HG03442 (cell line): Measurements from ENCODE around the gene CUX1.

Experiments used
- ATAC-seq: cut with Tn5 transposase; IDR thresholded peaks from one replicate; pipeline ENCODE4 v1.9.1; 2021; ENCODE audit warnings: mild to moderate bottlenecking, moderate library complexity; ENCODE audit not compliant: unreplicated experiment

The CUX1 gene

DNA sequence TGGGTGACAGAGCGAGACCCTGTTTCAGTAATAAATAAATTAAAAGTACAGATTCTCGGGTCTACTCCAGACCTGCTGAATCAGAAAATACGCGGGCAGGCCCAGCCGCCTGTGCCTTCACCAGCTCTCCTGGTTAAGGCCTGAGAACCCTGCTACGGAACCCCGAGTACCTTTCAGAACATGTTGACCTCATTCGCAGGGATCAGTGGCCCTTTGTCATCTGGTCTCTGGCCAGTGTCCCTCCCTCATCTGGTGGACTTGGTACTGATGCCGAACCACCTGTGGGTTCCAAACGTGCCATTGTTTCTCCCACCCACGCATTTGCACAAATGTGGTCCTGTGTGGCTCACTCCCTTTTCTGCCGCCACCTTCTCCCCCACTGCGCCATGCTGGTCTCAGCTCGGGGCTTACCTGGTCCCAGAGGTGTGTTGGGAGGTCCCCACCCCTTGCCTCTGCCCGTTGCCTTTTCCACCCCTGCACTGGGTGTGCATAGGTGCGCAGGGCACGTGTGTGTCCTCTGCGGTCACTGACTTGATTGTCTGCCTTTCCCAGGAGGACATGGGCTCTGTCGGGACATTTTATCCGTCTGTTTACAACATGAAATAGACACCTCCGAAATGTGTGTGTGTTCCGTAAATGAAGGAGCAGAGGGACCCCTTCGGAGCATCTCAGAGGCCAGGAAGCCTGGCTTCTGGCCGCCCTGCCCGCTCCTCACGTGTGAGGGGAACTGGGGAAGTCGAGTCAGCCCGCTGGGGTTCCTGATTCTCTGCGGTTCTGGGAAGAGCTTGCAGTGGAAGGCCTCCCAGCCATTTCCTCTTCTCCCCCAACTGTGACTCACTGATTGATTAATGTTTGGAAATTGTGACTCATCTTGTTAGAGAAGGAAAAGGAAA, 135.2 kb downstream of the CUX1 start:
- ATAC-seq, result no peak

DNA sequence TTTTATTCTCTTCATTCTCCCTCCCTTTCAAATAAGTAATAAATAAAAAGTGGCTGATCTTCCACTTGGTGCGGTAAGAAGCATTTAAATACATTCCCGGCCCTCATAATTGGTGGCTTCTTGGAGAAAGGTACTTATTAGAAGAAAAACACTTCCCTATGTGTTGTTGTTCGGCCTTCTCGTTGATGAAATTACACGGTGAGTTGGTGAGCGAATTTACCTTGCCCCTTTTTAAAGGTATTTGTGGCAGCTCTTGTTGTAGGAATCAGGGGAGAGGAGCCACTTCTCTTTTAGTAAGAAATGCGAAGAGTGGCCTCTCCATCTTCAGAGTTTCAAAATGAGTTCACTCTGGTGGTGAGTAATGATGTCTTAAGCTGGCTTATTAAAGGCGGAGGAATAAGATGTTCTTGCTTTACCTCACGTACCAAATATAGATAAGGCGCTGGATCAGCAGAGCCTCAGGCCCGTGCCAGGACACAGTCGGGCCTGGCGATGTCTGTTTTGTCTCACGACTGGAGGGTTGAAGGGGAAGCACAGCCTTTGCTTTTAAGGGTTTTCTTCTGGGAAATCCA, 135.9 kb downstream of the CUX1 start:
- no peak for ATAC-seq

DNA sequence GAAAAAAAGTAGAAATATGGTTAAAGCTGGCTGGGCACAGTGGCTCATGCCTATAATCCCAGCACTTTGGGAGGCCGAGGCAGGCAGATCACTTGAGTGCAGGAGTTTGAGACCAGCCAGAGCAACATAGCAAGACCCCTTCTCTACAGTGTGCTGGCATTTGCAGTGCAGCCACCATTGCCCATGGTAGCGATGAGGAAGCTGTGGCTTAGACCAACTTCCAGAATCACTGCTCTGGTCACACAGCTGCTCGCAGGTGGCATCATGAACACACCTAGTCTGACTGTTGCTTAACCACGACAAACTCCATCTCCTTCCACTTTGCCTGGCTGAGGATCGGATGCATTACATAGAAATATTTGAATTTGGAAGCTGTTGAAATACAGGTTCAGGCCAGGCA, 137.1 kb downstream of the CUX1 start:
- ATAC-seq, result no peak

DNA sequence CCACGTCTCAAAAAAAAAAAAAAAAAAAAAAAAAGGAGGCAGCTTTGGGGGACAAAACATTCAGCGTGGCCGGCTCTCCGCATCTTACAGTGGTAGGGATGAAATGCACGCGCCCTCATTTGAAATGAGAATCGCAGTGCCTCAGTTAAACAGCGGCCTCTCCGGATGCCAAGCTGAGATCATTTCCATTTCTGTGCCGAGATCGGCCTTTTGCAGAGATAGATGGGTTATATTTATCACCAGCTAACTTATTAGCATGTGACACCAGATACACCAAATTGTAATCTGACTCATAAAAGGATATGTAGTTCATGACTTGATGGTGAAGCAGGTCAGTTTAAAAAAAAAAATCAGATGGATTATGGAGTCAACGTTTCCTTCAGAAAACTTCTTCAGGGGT, 138.7 kb downstream of the CUX1 start:
- no peak for ATAC-seq

DNA sequence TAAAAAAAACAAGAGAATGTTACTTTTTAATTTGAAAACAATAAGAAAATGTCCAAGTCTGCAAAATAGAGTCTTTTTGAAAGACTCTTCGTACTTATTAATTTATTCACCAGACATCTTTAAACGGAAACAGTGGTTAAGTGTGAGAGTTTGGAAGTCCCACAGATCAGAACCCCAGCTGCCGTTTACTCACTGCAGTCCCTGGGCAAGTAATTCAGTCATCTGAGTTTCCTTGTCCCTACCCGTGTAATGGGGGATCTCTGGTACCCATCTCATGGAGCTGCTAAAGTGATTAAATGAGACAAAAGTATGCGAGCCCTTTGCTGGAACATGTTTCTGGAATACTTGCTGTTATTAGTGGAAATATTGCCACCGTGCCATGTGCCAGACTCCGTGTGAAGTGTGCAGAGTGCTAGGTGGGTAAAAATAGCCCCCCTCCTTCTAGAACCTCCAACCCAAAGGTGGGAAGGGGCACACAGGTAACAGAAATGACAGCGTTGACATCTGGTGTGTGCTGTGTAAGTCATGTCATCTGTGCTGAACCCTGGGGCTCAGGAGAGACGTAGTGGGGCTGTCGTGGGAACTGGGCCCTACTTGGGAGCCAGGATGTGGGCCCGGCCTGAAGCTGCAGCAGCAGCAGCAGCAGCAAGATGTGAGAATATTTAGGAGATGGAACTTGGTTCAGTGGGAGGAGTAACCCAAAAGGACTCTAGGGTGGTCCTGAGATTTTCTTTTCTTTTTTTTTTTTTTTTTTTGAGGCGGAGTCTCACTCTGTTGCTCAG, 140.5 kb downstream of the CUX1 start:
- ATAC-seq, result no peak

DNA sequence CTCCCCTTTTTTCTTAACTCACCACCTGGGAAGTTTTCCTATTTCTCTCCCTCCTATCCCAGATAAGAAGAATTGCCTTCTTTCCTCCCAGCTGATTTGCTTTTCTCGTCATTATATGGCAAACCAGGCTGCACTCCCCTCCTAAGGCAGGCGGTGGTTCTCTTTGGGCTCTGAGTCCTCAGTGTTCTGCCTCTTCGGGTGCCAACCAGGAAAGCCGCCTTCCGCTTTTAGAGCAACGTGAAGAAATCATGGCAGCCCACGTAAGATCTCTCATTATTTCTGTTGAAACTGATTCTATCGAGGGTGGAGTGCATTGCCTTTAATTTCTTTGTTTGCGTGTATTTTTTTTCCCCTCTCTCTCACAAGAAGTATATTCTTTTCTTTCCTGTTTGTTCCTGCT, 141.9 kb downstream of the CUX1 start:
- ATAC-seq, result no peak

DNA sequence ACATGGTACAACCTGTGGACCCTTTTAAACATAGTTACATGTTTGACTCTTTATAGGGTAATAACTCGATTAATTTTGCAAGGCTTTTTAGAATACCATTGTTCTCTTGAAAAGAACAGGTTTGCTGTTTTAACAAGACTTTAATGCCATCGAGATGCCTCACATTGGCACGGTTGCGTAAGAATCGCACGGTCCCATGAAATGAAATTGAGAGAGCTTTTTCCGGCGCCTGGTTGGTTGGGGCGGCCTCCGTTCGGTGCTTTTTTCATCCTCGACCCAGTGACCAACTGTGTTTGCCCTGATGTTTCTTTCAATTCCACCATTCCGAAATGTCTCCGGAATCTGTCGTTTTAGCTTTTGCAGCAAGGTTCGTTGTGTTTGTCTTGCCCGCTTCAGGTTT, 142.4 kb downstream of the CUX1 start:
- ATAC-seq, result no peak

DNA sequence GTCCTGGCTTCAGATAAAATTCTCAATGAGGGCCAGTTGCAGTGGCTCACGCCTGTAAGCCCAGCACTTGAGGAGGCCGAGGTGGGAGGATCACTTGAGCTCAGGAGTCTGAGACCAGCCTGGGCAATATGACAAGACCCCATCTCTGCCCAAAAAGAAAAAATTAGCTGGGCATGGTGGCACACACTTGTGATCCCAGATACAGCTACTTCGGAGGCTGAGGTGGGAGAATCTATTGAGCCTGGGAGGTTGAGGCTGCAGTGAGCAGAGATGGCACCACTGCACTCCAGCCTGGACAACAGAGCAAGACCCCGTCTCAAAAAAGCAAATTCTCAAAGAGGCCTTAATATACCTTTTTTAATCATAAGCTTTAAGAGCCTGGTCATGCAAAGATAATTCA, 142.9 kb downstream of the CUX1 start:
- no peak for ATAC-seq

DNA sequence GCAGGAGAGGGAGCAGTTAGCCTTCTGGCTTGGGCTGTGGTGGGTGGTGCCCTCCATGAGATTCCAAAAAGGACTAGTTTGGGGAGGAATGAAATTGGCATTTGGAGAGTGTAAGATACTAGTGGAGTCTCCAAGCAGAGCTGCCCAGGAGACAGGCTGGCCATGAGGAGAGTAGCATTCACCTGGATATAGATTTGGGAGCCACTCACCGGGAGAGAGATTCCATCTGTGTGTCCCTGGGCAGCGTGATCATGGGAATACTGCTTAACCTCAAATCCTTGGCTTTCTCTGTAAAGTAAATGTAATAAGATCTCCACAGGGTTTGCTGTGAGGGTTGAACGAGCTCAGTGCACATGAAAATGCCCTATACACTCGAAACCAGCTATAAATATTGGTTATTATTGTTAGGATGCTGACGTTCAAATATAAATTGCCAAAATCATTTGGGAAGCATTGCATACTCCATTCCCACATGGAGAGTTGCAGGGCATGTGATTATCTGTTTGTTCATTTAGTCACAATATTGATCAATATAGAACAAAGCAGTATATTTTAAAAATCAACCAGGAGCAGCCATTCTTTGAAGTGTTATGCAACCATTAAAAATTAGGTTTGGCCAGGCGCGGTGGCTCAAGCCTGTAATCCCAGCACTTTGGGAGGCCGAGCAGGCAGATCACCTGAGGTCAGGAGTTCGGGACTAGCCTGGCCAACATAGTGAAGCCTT, 143.7 kb downstream of the CUX1 start:
- ATAC-seq, result no peak

DNA sequence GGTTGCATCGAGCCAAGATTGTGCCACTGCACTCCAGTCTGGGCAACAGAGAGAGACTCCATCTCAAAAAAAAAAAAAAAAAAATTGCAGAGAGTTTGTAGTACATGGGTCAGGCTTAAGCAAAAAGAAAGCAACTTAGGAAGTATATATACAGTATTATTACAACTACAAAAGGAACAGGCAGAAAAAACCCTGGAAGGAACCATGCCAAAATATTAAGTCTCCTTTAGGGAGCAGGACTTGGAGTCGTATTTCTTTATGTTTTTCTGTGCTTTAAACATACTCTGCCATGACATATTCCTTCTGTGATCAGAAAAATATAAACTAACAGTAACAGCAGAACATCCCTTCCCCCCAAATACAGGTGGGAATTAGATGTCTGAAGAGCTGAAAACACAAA, 144.4 kb downstream of the CUX1 start:
- no peak for ATAC-seq

DNA sequence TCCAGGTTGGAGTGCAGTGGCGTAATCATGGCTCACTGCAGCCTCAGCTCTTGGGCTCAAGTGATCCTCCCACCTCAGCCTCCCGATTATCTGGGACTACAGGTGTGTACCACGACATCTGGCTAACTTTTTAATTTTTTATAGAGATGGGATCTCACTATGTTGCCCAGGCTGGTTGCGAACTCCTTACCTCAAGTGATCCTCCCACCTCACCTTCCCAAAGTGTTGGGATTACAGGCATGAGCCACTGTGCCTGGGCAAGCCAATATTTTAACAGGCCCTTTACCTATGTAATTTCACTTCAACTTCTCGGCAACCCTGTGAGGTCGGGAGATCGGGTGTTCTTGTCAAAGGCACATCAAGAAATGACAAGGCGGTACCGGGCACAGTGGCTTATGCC, 146.3 kb downstream of the CUX1 start:
- ATAC-seq, result no peak

DNA sequence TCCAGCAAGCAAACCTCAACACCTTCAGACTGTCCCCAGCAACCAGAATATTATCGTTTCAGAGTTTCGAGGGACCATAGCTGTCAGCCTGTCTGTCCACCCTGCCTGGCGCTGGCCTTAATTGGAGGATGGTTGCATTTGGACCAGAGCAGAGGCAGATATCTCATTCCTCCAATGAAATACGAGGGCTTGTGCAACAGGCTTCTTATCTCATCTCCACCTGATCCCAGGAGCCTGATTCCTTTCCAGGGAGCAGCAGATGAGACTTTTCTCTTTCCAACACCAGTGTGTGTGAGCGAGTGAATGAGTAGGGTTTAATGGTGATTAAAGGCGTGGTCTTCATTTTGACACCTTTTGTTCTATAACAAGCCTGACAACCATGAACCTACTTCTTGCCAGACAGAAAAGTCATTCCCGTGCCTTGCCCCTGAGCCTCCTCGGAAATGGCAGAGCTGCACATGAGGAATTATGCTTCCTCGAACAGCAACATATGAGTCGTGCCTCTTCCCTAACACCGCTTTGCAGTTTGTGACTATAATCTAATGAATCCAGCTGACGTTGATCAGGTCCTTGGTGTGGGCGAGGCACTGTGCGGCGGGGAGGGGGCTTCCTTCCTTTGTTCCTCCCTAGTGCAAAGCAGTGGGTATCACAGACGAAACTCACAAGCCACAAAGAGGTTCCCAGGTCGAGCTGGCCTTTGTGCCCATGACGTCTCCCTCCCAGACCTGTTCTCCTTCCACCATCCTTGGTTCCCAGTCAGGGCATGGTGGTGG, 147.4 kb downstream of the CUX1 start:
- no peak for ATAC-seq

DNA sequence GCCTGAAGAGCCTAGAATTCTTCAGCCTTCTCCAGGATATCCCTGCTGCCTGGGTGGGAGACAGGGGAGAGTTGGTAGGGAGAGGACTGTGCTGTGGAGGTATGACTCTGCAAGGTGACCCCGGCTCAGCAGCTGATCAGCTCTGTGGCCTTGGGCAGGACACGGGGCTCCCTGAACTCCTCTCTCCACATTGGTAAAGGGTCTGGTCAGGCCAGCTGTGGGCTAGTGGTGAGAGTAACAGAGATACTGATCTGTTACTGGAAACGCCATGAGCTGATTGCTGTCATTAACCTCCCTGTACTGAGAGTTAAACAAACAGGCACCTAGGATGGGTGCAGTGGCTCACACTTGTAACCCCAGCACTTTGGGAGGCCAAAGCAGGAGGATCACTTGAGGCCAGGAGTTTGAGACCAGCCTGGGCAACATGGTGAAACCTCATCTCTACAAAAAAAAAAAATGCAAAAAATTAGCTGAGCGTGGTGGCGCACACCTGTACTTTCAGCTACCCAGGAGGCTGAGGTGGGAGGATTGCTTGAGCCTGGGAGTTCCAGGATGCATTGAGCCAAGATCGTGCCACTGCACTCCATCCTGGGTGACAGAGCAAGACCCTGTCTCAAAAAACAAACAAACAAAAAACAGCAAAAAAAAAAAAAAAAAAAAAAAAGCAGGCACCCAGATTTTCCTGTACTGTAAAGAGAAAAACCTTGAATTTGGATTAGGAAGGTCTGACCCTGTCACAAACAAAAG, 151.5 kb downstream of the CUX1 start:
- ATAC-seq, result no peak

DNA sequence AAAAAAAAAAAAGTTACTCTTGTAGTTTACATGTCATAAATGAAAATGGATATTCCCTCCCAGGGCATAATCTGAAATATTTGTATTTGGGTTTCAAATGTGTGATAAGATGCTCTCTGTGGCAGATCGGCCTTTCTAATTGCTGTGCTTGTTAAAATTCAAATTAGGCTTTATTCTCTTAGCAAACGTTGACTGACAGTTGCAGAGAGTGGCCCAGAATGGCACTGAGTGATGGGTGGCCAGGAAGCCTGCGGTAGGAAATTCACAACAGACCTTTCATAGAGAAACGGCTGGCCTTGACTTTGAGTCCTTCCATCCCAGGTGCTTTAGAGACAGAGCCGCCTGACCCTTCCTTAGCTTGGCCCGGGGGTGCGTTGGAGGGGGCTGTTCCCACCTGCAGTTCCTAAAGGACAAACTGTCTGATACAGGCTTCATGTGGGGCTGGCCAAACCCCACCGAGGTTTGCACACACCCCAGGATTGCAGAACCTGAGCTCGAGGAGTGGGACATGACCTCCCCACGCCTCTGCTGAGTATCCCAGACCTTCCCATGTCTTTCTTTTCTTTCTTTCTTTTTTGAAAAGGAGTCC, 152.7 kb downstream of the CUX1 start:
- ATAC-seq, result no peak

DNA sequence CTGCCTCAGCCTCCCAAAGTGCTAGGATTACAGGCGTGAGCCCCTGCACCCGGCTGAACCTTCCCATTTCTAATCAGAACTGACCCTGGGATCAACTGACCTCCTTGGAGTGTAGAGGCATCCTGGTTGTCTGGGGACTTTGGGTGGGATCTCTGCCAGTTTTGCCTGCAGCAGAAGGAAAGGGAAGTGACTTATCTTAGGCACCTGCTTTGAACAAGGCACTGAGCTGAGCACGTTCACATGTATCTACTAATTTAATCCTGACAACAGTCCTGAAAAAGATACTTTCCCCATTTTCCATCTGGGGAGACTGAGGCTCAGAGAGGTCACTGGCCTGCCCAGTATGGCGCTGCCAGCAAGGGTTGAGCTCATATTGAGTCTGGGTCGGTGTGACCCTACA, 153.4 kb downstream of the CUX1 start:
- no peak for ATAC-seq

DNA sequence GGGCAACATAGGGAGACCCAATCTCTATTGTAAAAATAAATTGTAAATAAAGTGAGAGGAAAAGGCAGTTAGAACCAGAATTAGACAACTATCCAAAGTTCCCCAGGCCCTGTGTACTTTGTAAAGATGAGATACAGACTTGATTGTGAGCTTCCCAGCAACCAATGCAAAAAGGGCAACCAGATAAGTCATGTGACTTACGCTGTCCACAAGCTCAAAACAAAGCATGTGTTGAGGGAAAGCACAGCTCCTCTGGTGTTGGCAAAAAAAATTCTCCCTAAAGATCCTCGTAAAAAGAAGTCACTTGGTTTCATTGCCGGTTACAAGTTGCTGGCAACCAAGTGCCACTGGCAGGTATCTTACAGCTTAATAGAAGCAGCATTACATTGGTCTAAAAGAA, 154.0 kb downstream of the CUX1 start:
- no peak for ATAC-seq

DNA sequence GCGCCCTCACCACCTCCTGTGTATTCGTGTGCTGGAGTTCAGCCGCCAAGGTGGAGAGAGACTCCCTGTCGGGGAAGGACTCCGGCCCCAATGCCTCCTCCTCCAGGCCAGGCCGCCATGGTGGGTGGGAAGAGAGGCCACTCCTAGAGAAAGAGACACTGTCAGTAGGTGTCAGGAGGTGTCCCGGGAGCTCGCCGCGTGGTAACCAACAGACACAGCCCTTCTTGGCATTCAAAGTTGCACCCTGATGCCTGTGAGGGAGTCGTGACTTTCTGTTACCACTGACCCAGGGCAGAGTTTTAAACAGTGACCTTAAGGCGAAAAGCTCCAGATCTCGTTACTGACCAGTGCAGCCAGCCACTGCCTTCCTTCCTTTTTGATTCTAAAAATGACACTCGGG, 155.2 kb downstream of the CUX1 start:
- ATAC-seq, result no peak

DNA sequence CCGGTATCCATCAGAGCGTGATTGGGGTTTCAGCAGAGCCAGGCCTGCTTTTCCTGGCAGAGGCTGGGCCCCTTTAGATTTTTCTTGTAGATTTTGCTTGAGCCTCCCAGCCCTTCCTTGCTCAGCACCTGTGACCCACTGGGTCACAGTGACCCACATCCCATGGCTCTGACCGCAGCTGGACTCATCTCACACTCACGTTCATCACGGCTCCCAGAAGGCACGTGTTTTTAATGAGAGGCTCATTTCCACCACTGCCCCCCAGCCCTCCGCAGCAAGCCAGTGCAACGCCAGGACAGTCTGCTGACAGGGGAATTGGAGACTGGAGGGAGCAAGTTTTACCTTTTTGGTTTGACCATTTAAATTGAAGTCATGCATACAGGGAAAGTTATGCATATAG, 155.7 kb downstream of the CUX1 start:
- no peak for ATAC-seq

DNA sequence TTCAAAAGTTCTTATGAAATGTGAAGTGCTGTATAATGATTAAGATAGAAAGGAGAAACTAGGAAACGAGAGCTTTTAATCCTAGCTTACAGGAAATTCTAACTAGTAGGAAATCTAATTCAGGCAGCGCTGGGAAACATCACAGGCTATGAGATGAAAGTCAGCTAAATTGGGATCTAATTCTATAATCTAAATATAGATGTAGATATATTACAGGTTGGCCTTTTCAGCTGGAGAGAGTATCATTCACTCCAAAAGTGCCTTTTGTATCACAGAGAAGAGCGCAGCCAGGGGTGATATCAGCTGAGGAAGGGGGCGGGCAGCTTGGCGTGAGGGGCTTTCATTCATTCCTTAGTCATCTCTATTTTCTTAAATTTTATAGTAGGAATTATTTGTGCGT, 157.0 kb downstream of the CUX1 start:
- ATAC-seq, result no peak
